Amniotic epithelial cell (primary cell): Measurements from ENCODE around the gene ADPRM.
A peak's percentile ranks its signal among the peaks of the same experiment; 100 is the strongest.

Experiments
- DNase-seq: peaks from one replicate; pipeline ENCODE4 v3.0.0-alpha.2; 2010; ENCODE audit warnings: low read depth

ADPRM gene

DNA sequence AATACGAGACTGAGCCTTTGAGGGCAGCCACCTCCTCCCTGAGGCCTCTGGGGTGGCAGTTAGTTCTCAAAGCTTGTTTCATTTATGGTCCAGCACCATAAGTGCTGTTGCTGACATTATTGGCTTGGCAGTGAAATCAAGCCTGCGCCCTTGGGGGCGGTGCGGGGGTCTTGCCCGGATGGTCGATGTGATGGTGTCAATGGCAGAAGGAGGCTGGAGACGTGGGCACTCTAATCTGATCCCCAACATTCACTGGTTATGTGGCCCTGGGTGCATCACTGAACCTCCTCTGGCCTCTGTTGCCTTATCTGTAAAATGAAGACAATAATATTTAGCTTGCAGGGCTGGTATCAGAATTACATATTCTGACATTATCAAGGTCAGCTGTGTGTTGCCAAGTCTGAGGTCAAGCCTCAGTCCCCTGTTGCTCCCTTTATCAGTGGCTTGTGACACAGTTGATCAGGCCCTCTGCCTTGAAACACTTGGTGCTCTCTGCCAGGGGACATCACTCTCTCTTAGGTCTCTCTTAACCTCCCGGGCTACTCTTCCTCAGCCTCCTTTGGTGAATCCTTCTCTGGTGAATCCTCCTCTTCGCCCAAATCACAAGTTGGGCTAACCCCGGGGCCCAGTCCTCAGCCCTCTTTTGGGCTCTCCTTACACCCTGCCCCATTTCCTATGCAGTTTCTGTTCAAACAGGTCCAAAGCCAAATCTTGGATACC lies 44.2 kb downstream of the ADPRM start:
- DNase-seq: no peak

DNA sequence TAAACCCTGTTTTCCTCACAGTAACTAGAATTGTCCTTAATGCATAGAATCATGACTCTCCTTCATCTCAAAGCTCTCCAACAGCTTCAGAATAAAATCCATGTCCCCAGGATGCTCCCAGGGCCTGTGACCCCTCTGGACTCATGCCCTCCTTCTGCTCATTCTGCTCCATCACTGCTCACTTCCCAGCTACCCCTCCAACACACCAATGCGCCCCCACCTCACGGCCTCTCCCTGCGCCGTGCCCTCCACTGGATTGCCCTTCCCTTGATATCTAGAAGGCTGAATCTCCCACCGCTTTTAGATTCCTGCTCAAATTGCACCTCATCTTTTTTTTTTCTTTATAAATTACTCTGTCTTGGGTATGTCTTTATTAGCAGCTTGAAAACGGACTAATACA lies 45.0 kb downstream of the ADPRM start:
- no peak for DNase-seq

DNA sequence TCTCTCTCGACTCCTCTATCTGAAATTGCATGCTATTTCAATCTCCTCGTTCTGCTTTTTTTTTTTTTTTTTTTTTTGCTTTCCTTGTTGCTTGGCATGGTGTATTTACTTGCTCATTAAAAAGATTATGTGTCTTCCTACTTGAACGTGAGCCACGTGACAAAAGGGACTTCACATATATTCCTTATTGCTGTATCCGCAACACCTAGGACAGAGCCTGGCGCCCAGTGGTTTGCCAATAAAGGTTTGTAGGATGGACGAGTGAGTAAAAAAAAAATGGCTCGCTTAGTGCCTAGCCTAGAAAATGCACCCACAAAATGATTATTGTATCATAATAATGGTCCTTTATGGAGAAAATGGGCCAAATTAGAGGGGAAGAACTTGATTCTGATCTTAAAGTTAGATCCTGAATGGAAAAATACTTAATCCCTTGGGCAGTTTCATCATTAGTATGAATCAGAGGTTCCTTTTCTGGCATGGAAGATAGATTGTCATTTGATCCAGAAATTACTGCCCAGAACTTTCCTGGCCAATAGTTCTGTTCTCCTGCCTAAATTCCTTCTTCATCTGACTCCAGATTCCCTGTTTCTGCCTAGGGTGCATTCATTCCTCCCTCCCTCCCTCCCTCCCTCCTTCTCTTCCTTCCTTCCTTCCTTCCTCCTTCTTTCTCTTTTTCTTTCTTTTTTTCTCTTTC lies 46.1 kb downstream of the ADPRM start:
- DNase-seq: peak; percentile 51

DNA sequence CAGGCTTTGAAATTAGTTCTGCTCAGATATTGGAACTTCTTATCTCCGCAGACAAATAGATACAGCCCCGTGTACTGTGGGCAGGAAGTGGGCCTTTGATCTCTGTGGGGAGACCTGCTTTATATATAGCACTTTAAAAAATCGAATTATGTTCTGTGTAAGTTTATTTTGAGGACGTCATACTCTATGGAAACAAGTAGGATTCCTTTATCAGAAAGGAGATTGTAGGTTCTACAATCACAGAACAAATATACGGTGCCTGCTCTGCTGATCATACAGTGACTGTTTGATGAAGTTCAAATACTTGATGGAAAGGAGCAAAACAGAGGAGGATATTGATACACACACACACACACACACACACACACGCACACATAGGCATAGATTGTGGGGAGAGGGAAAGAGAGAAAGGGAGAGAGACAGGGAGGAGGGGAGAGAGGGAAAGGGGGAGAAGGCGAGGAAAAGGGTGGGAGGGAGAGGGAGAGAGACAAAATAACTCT lies 47.2 kb downstream of the ADPRM start:
- DNase-seq: no peak

DNA sequence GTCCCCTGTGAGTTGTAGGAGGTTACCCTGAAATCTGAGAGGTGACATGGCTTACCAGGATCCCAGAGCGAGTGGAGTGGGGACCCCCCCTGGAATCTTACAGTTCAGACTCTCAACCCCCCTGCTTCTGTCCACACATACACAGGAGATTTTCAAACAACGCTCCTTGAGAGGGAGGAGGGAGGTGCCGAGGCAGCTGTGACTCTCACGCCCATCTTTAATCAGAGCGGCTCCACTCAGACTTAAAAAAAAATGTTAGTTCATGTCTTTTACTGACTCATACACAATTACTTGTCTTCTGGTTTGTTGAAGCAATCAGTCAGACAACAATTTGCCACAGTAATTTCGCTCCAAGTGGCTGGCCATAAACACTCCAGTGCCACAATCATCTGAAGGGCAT lies 47.8 kb downstream of the ADPRM start:
- DNase-seq: peak; percentile 62

DNA sequence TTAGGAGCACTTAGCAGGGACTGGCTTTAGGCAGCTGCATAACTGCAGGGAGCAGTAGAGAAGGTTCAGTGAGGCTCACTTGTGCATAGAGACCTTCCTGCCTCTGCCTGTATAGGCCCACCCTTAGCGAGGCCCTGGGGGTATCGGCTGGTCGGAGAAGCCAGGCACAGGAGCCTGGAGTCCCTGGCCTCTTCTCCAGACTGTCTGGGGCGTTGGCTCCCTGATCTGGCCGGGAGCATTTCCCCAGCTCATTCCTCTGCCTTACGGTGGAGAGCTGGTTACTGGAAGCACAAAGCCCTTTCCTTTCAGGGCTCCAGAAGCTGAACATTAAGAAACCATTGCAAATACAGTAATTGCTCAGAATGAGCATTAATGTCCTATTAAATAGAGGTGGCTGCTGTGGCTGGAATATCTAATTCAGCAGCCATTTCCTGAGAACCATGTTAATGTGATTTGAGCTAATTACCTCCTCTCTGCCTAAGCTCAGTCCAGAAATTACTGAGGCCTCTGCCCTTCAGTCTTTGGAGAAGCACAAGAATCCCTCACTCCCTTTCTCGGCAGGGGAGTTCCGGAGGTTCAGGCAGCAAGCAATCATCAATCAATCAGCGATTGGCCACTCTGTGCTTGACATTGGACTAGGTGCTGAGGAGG lies 51.3 kb downstream of the ADPRM start:
- DNase-seq: no peak

DNA sequence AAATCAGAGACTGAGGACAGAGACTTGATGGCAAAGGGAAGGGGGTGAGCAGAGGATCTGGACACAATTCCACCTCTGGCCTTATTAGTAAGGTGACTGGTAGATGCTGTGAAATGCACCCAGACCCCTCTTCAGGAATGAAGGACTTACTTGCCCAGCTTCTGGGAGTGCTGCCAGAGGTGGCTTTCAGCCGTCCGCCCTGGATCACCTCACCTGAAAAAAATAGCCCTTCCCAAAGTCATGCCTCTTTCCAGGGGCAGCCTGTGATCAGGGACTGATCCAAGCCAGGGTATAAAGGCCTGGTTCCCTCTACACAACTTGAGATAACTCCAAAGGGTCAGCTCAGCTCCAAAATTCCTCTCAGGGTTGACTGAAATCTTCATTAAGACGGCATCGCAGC lies 52.8 kb downstream of the ADPRM start:
- no peak for DNase-seq

DNA sequence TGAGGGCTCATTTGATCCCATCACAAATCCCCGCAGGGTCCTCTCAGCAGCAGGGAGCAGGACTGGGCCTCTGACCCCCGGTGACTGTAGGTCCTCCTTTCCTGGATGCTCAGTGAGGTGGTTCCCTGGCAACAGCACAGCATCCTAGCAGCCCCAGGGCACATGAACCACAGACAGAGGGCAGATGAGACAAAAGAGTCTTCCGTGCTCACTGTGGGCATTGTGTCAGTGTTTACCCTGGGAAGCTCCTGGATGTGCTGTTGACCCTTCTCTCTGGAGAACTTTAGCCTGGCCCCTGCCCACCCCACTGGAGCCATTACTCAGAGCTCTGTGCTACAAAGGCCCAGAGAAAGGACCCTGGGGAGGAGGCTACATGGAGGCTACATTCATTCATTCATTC lies 54.2 kb downstream of the ADPRM start:
- DNase-seq: no peak

DNA sequence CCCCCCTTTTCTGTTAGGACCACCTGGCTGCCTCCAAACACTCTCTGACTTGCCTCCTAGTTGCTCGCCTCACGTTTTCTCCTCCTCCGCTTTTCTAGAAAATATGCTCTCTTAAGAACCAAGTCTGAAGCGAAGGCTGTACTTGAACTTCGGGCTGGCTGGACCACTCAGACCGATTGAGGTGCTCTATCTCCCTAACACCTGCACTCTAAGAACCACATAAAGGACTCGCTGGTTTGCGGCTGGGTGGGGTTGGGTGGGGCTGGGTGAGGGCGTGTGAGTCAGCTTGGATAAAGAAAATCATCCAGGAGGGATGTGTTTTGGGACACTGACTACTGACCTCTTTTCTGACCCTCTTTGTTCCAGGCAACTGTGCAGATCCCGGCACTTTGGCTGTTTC lies 55.3 kb downstream of the ADPRM start:
- DNase-seq: no peak

DNA sequence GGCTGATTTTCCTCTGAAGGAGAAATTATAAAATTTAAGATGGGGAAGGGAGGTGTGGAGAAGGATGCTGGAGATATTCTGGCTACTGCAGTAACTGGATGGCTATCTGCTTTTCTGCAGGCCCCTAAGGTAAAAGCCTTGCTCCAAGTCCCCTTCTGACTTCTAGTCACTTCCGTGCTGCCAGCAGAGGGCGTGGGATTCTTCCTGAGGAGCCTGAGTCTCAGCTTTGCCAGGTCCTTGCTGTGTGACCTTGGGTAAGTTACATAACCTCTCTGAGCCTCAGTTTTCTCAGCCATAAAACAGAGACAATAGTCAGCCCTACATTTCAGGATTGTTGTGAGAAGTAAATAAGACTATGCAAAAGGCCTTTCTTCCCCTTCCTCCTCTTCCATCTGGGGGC lies 56.7 kb downstream of the ADPRM start:
- DNase-seq: peak; percentile 21

DNA sequence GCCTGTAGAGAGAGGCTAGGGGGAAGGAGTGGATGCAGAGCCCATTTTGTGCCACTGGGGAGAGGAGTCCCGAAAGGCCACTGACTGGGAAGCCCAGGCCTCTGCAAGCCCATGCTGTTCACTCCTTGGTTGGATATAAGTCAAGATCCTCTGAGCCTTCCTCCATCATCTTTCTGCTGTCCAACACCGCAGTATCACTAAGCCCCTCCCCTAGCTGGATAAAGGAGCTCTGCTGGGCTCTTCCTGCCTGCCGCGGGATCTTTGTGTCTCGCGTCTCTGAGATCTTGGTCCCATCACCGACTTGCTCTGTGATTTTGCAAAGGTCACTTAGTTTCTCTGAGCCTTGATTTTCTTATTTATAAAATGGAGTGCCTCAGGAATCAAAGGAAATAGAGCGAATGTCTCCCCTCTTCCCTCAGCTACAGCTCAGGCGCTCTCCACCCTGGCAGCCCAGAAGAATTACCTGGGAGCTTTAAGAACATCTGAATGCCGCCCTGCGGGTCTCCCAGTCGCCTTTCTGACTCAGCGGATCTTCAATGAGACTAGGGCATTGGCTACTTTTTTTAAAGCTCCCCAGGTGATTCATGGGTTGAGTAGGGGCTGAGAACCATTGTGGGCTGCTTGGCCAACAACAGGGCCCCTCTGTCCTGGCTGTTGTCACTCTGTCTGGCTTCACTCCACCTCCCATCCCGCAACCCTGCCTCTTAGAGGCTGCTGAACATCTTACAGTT lies 57.6 kb downstream of the ADPRM start:
- peak; percentile 13 for DNase-seq

DNA sequence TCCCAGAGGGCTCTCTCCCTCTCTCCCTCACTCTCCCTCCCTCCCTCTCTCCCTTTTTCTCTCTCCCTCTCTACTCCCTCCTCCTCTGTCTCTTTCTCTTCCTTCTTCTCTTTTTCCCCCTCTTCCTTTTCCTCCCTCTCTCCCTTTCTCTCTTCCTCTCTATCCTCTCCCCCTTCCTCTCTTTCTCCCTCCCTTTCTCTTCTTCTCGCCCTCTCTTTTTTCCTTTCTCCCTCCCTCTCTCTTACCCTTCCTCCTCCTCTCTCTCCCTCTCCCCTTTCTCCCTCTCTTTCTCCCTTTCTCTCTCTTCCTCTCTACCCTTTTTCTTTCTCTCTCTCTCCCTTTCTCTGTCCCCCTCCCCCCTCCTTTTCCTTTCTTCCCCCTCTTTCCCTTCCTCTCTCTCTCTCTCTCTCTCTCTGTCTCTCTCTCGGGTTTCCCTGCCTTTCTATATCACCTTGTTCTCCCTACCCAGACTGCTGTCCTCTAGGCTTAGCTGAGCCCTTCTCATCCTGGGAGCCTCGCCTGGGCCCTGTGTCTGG lies 58.3 kb downstream of the ADPRM start:
- DNase-seq: no peak

DNA sequence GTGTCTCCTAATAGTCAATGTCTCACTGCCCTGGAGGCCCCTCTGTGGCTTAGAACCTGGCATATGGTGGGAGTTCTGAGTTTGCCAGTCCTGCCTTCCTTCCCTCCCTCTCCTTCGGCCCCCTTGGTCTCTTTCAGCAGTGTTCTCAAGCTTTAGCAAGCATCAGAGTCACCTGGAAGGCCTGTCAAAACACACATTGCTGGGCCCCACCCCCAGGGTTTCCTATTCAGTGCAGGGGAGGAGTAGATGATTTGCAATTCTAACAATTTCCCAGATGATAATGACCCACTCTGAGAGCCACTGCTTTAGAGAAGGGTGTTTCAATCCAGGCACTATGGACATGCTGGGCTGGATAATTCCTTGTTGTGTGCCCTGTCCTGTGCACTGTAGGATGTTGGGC lies 58.8 kb downstream of the ADPRM start:
- no peak for DNase-seq

DNA sequence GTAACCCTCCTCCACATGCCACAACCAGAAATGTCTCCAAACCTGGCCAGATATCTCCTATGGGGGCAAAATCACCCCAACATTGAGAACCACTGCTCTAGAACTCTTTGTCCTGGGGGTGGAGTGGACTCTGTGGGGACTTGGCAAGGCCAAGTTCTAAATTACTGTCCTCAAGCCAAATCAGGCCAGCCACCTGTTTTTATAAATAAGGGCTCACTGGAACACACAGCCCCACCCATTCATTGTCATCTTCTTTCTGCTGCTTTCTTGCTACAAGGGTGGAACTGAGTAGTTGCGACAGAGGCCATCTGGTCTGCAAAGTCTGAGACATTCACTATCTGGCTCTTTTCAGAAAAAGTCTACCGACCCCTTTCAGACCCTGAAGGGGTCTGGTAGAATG lies 59.2 kb downstream of the ADPRM start:
- DNase-seq: no peak

DNA sequence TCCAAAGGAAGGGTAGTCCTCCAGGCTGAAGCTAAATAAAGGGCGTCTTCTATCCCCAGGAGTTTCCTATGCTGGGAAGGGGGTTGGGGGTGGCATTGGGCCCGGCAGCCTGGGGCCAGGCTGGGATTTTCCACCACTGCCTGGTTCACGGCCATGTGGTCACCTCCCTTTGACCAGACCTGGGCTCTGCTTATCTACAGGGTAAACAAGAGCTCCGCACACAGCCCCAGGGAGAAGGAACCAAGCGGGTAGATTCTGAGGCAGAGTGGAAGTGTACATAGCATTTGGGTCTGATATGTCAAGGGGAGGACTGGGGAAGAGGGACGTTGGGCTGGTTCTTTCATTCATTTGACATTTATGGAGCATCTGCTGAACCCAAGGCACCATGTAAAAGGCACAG lies 59.7 kb downstream of the ADPRM start:
- DNase-seq: no peak

DNA sequence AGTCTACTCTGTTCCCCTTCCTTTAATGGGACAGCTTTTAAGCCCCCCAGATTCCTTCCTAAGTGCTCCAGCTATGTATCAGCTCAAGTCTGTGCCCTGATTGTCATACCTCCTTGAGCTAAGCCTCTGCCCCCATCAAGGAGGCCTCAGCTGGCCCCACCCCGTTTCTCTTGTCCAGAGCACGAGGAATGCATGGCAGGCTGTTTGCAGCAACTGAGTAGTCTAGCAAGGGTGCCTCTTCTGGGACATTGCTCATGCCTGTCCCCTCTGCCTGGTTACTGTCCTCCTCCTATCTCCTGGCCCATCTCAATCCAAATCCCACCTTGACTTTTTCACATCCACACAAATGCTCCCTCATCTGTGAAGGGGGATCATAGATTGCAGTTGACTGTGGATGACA lies 60.3 kb downstream of the ADPRM start:
- DNase-seq: no peak

DNA sequence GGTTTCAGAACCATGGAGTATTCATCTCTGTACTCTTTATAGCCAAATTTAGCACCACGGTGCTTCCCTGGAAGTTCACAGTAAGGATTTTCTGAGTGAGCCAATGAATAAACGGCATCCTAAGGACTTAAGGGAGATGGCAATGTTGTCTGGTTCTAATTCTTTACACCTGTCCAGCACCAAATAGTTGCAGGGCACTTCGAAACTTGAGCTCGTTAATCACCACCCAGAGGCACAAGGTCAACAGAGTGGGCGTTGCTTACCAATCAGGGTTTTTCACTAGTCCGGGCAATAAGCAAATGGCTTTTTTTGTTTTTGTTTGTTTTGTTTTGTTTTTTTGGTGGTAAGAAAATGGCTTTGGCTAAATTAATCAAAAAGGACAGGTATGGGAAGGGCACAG lies 60.7 kb downstream of the ADPRM start:
- no peak for DNase-seq
